ENCODE measurements around the gene TNFSF9.

Gene TNFSF9

DNA sequence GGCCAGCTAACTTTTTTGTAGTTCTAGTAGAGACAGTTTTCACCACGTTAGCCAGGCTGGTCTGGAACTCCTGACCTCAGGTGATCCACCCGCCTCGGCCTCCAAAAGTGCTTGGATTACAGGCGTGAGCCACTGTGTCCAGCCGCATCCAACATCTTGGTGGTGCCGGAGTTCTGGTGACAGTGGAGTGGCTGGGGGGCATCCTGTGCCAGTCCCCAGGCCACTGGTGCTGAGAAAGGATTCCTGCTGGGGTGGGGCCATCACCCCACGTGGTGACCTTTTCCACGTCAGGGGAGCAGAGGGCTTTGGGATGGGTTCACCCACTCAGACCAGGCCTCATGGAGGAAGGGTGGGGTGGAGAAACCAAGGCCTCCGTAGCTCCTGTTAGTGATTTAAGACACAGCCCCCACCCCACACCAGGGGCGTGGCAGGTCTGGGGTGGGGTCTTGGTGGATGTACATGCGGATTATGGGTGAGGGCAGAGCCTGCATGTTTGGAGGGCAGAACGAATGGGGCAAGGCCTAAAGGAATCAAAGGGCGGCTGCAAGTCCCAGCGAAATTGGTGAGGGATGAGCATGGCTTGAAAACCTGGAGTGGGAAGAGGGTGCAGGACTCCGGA lies 15.8 kb upstream of the TNFSF9 start:
- no peak for DNase-seq (ENCODE audit: low read depth in 1 of 2, low spot score in 1 of 2)
- TF ChIP-seq, protein P1, sequence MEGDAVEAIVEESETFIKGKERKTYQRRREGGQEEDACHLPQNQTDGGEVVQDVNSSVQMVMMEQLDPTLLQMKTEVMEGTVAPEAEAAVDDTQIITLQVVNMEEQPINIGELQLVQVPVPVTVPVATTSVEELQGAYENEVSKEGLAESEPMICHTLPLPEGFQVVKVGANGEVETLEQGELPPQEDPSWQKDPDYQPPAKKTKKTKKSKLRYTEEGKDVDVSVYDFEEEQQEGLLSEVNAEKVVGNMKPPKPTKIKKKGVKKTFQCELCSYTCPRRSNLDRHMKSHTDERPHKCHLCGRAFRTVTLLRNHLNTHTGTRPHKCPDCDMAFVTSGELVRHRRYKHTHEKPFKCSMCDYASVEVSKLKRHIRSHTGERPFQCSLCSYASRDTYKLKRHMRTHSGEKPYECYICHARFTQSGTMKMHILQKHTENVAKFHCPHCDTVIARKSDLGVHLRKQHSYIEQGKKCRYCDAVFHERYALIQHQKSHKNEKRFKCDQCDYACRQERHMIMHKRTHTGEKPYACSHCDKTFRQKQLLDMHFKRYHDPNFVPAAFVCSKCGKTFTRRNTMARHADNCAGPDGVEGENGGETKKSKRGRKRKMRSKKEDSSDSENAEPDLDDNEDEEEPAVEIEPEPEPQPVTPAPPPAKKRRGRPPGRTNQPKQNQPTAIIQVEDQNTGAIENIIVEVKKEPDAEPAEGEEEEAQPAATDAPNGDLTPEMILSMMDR (IDR thresholded peaks at IDR 0.05; ENCODE audit: insufficient read depth, low read length): no peak
- H3K27me3 ChIP-seq (ENCODE audit: insufficient read depth, poor library complexity, severe bottlenecking): no peaks in the 10 kb centered on the region
- H3K4me3 ChIP-seq (replicated peaks; ENCODE audit: insufficient read depth, low read length): no peak overlapping the region
- H3K27ac ChIP-seq (replicated peaks): no peak overlapping the region

DNA sequence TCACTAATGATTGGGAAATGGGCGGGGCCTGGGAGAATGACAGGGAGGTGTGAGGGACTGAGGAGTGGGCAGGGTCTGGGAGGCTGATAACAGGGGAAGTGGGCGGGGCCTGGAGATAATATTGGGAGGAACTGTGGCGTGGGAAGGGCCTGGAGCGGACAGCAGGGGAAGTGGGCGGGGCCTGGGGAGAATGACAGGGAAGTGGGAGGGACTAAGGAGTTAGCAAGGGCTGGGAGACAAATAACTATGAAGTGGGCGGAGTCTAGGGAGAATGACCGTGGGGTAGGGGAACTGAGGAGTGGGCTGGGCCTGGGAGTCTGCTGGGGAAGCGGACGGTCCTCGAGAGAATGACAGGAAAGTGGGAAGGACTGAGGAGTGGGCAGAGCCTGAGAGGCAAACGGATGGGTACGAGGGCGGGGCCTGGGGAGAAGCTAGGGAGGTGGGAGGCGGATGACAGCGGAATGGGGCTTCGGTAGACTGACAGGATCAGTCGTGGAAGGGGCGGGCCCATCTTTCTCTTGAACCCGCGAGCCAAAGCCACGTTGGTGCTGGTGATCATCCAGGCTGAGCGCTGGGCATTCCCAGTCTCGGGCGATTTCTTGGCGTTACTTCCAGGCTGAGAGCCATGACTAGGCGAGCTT lies 14.7 kb upstream of the TNFSF9 start:
- DNase-seq (ENCODE audit: low read depth in 1 of 2, low spot score in 1 of 2): peak; percentile 92 to 95
- Histone ChIP-seq H3K4me3 (replicated peaks; ENCODE audit: insufficient read depth, low read length) (peak overlapping the region; percentile 68), H3K27ac (replicated peaks) (peak overlapping the region; percentile 31), H3K27me3 (ENCODE audit: insufficient read depth, poor library complexity, severe bottlenecking) (no peaks in the 10 kb centered on the region)
- TF ChIP-seq POLR2AphosphoS5 (IDR thresholded peaks at IDR 0.05; ENCODE audit: low read depth) (0 out of 2 replicates have a peak, but pooled peaks have one; percentile 10), GABPA (IDR thresholded peaks at IDR 0.05; ENCODE audit: low read depth) (no peak), SPI1 (IDR thresholded peaks at IDR 0.05; ENCODE audit: borderline replicate concordance, low read depth) (peak; percentile 97)

DNA sequence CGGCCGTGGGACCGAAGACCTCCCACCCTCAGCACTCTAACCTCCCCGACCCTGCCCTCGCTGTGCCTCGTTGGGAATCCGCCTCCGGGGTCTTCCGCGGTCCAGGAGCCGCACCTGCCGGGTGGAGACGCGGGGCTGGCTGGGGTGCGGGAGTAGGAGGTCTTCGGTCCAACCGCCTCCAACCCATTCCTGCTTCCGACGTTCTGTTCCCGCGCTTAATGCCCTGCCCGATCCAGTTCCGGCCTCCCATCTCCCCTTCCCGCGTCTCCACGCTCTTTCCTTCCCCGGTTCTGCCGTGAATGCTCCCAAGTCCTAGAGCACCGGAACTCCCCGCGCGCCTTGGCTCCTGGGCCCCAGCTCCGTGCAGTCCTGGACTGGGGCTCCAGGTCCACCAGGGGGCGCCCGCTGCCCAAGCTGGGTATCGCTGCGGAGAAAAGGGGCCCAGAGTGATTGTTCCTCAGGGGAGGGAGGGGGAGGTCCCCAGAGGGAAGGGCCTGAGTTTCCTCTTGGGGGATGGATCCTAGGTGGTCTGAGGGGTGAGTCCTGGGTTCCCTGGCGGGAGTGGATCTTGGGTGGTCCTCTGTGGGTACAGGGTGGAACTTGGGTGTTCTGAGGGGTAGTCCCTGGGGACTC lies 14.1 kb upstream of the TNFSF9 start:
- peak overlapping the region; percentile 31 for H3K27ac ChIP-seq (replicated peaks)

DNA sequence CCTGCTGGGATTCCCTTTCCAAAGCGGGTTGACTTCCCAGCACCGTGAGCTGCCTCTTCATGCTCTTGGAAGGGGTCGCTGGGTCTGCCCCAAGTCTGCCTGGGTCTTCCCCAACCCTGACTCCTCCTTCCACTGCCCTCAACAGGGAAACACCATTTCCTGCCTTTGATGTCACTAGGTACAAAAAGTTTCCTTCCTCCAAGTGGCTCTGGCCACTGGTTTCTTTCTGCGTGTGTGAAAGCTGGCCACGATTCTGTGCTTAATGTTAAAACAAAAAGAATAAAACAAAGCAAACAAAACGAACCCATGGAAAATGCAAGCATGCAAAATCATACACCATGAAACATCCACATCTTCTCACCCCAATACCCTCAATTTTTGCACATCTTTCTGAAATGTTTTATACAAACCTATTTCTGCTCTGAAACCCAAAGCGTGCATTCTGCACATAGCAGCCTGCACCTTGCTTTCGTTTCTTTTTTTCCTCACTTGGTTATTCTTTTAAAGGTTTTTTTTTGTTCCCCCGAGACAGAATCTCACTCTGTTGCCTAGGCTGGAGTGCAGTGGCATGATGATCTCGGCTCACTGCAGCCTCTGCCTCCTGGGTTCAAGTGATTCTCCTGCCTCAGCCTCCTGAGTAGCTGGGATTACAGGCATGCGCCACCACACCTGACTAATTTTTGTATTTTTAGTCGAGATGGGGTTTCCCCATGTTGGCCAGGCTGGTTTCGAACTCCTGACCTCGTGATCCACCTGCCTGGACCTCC lies 12.5 kb upstream of the TNFSF9 start:
- no peak overlapping the region for H3K27ac ChIP-seq (replicated peaks)
- DNase-seq (ENCODE audit: low read depth in 1 of 2, low spot score in 1 of 2): no peak
- TF ChIP-seq POLR2AphosphoS5 (IDR thresholded peaks at IDR 0.05; ENCODE audit: low read depth) (no peak), SPI1 (IDR thresholded peaks at IDR 0.05; ENCODE audit: borderline replicate concordance, low read depth) (no peak)
- H3K4me3 ChIP-seq (replicated peaks; ENCODE audit: insufficient read depth, low read length): no peak overlapping the region
- no peaks in the 10 kb centered on the region for H3K27me3 ChIP-seq (ENCODE audit: insufficient read depth, poor library complexity, severe bottlenecking)

More for the DNA sequence above, 14.1 kb upstream of the TNFSF9 start:
- Histone ChIP-seq H3K4me3 (replicated peaks; ENCODE audit: insufficient read depth, low read length) (peak overlapping the region; percentile 68), H3K27me3 (ENCODE audit: insufficient read depth, poor library complexity, severe bottlenecking) (no peaks in the 10 kb centered on the region)
- DNase-seq (ENCODE audit: low read depth in 1 of 2, low spot score in 1 of 2): peak in 1 of 2 experiments; percentile 88
- TF ChIP-seq, protein P2, sequence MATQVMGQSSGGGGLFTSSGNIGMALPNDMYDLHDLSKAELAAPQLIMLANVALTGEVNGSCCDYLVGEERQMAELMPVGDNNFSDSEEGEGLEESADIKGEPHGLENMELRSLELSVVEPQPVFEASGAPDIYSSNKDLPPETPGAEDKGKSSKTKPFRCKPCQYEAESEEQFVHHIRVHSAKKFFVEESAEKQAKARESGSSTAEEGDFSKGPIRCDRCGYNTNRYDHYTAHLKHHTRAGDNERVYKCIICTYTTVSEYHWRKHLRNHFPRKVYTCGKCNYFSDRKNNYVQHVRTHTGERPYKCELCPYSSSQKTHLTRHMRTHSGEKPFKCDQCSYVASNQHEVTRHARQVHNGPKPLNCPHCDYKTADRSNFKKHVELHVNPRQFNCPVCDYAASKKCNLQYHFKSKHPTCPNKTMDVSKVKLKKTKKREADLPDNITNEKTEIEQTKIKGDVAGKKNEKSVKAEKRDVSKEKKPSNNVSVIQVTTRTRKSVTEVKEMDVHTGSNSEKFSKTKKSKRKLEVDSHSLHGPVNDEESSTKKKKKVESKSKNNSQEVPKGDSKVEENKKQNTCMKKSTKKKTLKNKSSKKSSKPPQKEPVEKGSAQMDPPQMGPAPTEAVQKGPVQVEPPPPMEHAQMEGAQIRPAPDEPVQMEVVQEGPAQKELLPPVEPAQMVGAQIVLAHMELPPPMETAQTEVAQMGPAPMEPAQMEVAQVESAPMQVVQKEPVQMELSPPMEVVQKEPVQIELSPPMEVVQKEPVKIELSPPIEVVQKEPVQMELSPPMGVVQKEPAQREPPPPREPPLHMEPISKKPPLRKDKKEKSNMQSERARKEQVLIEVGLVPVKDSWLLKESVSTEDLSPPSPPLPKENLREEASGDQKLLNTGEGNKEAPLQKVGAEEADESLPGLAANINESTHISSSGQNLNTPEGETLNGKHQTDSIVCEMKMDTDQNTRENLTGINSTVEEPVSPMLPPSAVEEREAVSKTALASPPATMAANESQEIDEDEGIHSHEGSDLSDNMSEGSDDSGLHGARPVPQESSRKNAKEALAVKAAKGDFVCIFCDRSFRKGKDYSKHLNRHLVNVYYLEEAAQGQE (IDR thresholded peaks at IDR 0.05; ENCODE audit: insufficient replicate concordance, low read depth): no peak
- TF ChIP-seq, protein P1 (IDR thresholded peaks at IDR 0.05; ENCODE audit: insufficient read depth, low read length): peak; percentile 68
- TF ChIP-seq GABPA (IDR thresholded peaks at IDR 0.05; ENCODE audit: low read depth): peak; percentile 55

DNA sequence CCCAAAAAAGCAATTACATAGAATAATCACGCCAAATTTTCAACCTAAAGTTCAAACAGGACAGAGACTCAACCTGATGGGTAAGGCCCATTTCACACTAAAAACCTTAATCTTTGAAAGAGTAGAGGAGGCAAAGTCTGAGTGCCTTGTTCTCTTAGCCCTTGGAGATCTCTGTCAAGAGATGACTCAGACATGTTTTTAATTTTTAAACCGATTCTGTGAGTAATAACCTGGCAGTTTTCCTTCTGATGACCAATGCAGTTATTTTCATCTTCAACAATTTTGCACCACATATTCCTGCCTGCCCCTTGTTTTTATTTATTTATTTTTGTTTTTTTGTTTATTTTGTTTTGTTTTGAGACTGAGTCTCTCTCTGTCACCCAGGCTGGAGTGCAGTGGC lies 11.5 kb upstream of the TNFSF9 start:
- no peak overlapping the region for H3K27ac ChIP-seq (replicated peaks)
- no peak for DNase-seq (ENCODE audit: low read depth in 1 of 2, low spot score in 1 of 2)
- TF ChIP-seq, protein P1 (IDR thresholded peaks at IDR 0.05; ENCODE audit: insufficient read depth, low read length): no peak
- no peak for TF ChIP-seq SPI1 (IDR thresholded peaks at IDR 0.05; ENCODE audit: borderline replicate concordance, low read depth)
- no peak for TF ChIP-seq GABPA (IDR thresholded peaks at IDR 0.05; ENCODE audit: low read depth)
- TF ChIP-seq, protein P2 (IDR thresholded peaks at IDR 0.05; ENCODE audit: insufficient replicate concordance, low read depth): no peak
- TF ChIP-seq POLR2AphosphoS5 (IDR thresholded peaks at IDR 0.05; ENCODE audit: low read depth): no peak
- H3K27me3 ChIP-seq (ENCODE audit: insufficient read depth, poor library complexity, severe bottlenecking): no peaks in the 10 kb centered on the region
- no peak overlapping the region for H3K4me3 ChIP-seq (replicated peaks; ENCODE audit: insufficient read depth, low read length)

Measured in HL-60 (cell line).